Transverse colon (tissue), 4 donors: Measurements from ENCODE around the gene IGSF21. TPM values are rescaled to one million over a fixed set of nuclear protein-coding genes. Genes with fewer than 3 reads are reported as not detected.

ENCODE experiments used
- DNase-seq: peaks from one replicate; pipeline ENCODE4 v3.0.0-alpha.2; 2019
- H3K27ac ChIP-seq, 4 donors: fragments of 200-600 bp; sonication (generic); 2 replicates each; pipeline ENCODE4 v1.5.1; 2016 to 2018; ENCODE audit warnings: inconsistent platforms in 4 of 4
- H3K27me3 ChIP-seq: fragments of 200-600 bp; sonication (generic); 2 replicates; pipeline ENCODE4 v1.5.1; 2017; ENCODE audit warnings: inconsistent platforms
- H3K36me3 ChIP-seq, 4 donors: fragments of 200-600 bp; sonication (generic); 2 replicates each; pipeline ENCODE4 v1.5.1; 2017 to 2019; ENCODE audit warnings: inconsistent platforms in 4 of 4
- H3K4me1 ChIP-seq, 4 donors: fragments of 200-600 bp; sonication (generic); 2 replicates each; pipeline ENCODE4 v1.5.1; 2017 to 2020; ENCODE audit warnings: inconsistent platforms in 4 of 4
- H3K4me3 ChIP-seq, 4 donors: fragments of 200-600 bp; sonication (generic); 1 replicate in 1 of 4; 2 replicates in 3 of 4; pipeline versions ENCODE4 v1.5.1 to v1.6.1; 2017 to 2019; ENCODE audit warnings: inconsistent platforms in 4 of 4
- H3K9me3 ChIP-seq, 2 donors: fragments of 200-600 bp; sonication (generic); 2 replicates each; pipeline ENCODE4 v1.5.1; 2017 to 2019; ENCODE audit warnings: inconsistent platforms in 2 of 2
- CTCF ChIP-seq, 5 experiments: fragments of 200-600 bp in 3 of 5; fragments of 450-650 bp in 2 of 5; sonication (generic) in 3 of 5; IDR thresholded peaks; 1 replicate in 2 of 5; 2 replicates in 3 of 5; pipeline ENCODE4 v1.5.1; 2016 to 2017; ENCODE audit warnings: antibody characterized with exemption in 5 of 5, inconsistent platforms in 3 of 5, mild to moderate bottlenecking in 2 of 5, moderate library complexity in 1 of 5
- EP300 ChIP-seq: sonication (generic); formaldehyde crosslinking; IDR thresholded peaks from one replicate; pipeline ENCODE4 v1.6.1; 2017; ENCODE audit warnings: antibody characterized with exemption, low read depth
- POLR2A ChIP-seq: fragments of 450-650 bp; IDR thresholded peaks from one replicate; pipeline ENCODE4 v1.6.1; 2016; ENCODE audit warnings: antibody characterized with exemption, mild to moderate bottlenecking, moderate library complexity
- POLR2AphosphoS5 ChIP-seq, 3 donors: sonication (generic); formaldehyde crosslinking; IDR thresholded peaks; one replicate each; pipeline ENCODE4 v1.6.1; 2016; ENCODE audit warnings: antibody characterized with exemption in 3 of 3
- WGBS, 2 donors: methylation state at CpG; one replicate each; pipeline ENCODE4 v1.1.5; 2018; ENCODE audit warnings: low coverage in 1 of 2; 5-methylcytosine and 5-hydroxymethylcytosine counted together
- in situ Hi-C, 4 donors: fragments of 200-750 bp; cut with MboI; loops; one replicate each; pipeline versions ENCODE4 v1.15.0 to v1.15.1; 2017; ENCODE audit warnings: low sequenced_read_pairs in 3 of 4, low pct_ligation_motif_present in 1 of 4, low pct_unique_long_range_greater_than_20kb in 1 of 4
- intact Hi-C: fragments of 100-400 bp; cut with DNase I; formaldehyde crosslinking; loops from one replicate; pipeline ENCODE4 v1.15.1; 2023; ENCODE audit warnings: low total_unique reads
- total RNA-seq, 4 donors: library from RNA; depleted of rRNA; stranded (reverse); fragments of >200 nt; gene quantifications; one replicate each; pipeline ENCODE4 v1.1.0, GENCODE V29; 2016

The IGSF21 gene
- total RNA-seq, 4 donors from 2014 or later: 1.1 to 6.8 (median 1.6) TPM; not detected in 1

- intact Hi-C loops (no loop called here), in situ Hi-C loops (no loop called here)
- H3K27me3 ChIP-seq: peaks cover 34% of the 10 kb centered on the region
- no peaks in the 10 kb centered on the region for H3K9me3 ChIP-seq
- no peaks in the 10 kb centered on the region for H3K4me1 ChIP-seq
- no peak for DNase-seq
- WGBS, 2 donors: 50 to 54% methylated on average over 4 of the region's 4 CpGs
- H3K4me3 ChIP-seq: no peak overlapping the region
- TF ChIP-seq POLR2A (no peak), POLR2AphosphoS5 (IDR thresholded peaks at IDR 0.05) (no peak), CTCF (IDR thresholded peaks at IDR 0.05) (no peak), EP300 (no peak)
- H3K36me3 ChIP-seq: no peaks in the 10 kb centered on the region
- H3K27ac ChIP-seq: no peak overlapping the region
These were observed 94.6 kb downstream of the IGSF21 start for GRCh38 chr1:18201997-18202719.

- H3K4me3 ChIP-seq: no peak overlapping the region
- no peak overlapping the region for H3K27ac ChIP-seq
- WGBS, 2 donors: 30 to 53% methylated on average over 2 to 4 of the region's 4 CpGs
- in situ Hi-C loops: no loop called here
- no peak for DNase-seq
- TF ChIP-seq EP300: no peak
- TF ChIP-seq POLR2AphosphoS5 (IDR thresholded peaks at IDR 0.05): no peak
- TF ChIP-seq CTCF (IDR thresholded peaks at IDR 0.05): no peak
- TF ChIP-seq POLR2A: no peak
- H3K4me1 ChIP-seq: no peaks in the 10 kb centered on the region
- intact Hi-C loops: no loop called here
- H3K9me3 ChIP-seq: no peaks in the 10 kb centered on the region
- peaks cover 27% of the 10 kb centered on the region for H3K27me3 ChIP-seq
- no peaks in the 10 kb centered on the region for H3K36me3 ChIP-seq
These were observed 96.0 kb downstream of the IGSF21 start for GRCh38 chr1:18203645-18204044.

- Histone ChIP-seq H3K36me3 (no peaks in the 10 kb centered on the region), H3K27me3 (peaks cover 19% of the 10 kb centered on the region), H3K4me1 (no peaks in the 10 kb centered on the region), H3K9me3 (no peaks in the 10 kb centered on the region), H3K4me3 (no peak overlapping the region), H3K27ac (no peak overlapping the region)
- DNase-seq: no peak
- intact Hi-C loops (no loop called here), in situ Hi-C loops (no loop called here)
- no peak for TF ChIP-seq POLR2A
- no peak for TF ChIP-seq EP300
- TF ChIP-seq POLR2AphosphoS5 (IDR thresholded peaks at IDR 0.05): no peak
- no peak for TF ChIP-seq CTCF (IDR thresholded peaks at IDR 0.05)
- 48% methylated on average over 1 of the region's 1 CpG; no CpG with 5 or more reads in 1 of the 2 donors for WGBS, 2 donors
These were observed 97.0 kb downstream of the IGSF21 start for GRCh38 chr1:18204575-18204974.

GRCh38 chr1:18205319-18205718 is 97.7 kb downstream of the IGSF21 start:
- H3K9me3 ChIP-seq: no peaks in the 10 kb centered on the region
- no peaks in the 10 kb centered on the region for H3K36me3 ChIP-seq
- in situ Hi-C loops (no loop called here), intact Hi-C loops (no loop called here)
- no peak overlapping the region for H3K27ac ChIP-seq
- no peak overlapping the region for H3K4me3 ChIP-seq
- DNase-seq: no peak
- peaks cover 12% of the 10 kb centered on the region for H3K27me3 ChIP-seq
- TF ChIP-seq POLR2AphosphoS5 (IDR thresholded peaks at IDR 0.05): no peak
- no peak for TF ChIP-seq CTCF (IDR thresholded peaks at IDR 0.05)
- no peak for TF ChIP-seq EP300
- TF ChIP-seq POLR2A: no peak
- H3K4me1 ChIP-seq: no peaks in the 10 kb centered on the region
- 24 to 25% methylated on average over 5 to 7 of the region's 7 CpGs for WGBS, 2 donors
